GM08714 (cell line): ENCODE data around the gene PLPP4.

Experiments used
- H3K4me3 ChIP-seq: fragments of 200-500 bp; sonication (Bioruptor generic); 2 replicates; pipeline ENCODE4 v1.5.1; 2014; ENCODE audit warnings: mild to moderate bottlenecking, low read length, inconsistent platforms
- ZNF274 ChIP-seq: IDR thresholded peaks from 2 replicates; pipeline ENCODE4 v1.6.1; 2012; ENCODE audit warnings: mild to moderate bottlenecking, low read depth, low read length

The PLPP4 gene

DNA sequence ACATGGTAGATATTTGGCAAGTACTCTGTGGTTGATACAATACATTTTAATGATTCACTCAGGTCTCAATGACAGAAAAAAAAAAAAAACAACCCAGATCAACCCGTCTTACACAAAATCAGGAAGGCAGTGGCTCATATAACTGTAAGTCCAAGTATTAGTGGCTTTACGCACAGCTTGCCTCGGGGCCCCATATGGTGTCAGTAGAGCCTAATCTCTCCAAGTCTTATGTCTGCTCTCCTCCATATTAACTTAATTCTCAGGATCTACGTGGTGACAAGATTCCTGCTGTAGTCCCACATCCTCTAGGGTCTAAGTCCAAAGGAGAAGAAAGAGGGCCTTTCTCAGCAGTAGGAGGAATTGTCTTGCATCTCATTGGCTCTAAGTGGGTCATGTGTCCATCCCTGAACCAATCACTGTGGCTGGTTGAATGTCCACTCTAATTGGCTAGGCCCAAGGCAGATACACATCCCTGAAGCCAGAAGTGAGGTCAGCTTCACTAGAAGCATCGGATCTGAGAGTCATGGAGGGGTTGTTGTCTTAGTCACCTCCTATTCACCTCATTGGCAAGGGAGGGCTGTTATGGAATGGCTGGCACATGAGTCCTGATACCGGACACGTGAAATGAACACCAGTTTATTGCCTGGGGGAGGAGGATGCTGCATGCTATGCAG, 20.5 kb upstream of the PLPP4 start:
- no peak for TF ChIP-seq ZNF274
- no peak overlapping the region for H3K4me3 ChIP-seq

DNA sequence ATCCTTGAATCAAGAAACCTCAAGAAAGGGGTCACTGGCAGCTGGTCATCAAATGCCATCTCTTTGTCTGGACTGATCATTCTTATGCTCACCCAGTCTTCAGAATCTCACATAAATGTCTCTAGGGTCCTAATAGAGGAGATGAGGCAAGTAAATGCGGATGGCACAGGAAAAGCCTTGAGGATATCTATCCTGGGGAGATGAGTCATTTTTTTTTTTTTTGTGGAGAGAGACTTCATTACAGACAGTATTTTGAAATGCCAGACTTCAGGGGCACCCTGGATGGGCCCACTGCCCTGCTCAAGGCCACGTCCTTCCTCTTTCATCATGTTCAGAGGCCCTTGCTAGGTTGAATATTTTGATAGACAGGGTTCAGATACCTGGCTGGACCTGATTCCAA, 19.5 kb upstream of the PLPP4 start:
- no peak overlapping the region for H3K4me3 ChIP-seq
- TF ChIP-seq ZNF274, result no peak

DNA sequence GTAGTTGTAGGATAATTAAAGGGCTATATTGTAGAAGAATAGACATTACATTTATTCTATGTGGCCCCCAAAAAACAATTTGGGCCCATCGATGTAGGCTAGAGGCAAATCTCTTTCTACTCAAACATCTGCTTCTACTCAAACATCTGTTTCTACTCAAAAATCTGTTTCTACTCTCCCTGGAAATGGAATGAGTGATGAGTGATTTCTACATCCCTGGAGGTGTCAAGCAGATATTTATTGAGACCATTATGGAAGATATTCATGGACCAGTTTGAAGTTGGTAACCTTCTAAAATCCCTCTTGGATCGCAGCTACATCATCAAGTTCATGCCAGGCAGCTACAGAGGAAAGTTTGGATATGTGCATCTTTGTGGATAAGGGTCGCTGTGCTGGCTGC, 5.1 kb upstream of the PLPP4 start:
- no peak for TF ChIP-seq ZNF274
- no peak overlapping the region for H3K4me3 ChIP-seq

DNA sequence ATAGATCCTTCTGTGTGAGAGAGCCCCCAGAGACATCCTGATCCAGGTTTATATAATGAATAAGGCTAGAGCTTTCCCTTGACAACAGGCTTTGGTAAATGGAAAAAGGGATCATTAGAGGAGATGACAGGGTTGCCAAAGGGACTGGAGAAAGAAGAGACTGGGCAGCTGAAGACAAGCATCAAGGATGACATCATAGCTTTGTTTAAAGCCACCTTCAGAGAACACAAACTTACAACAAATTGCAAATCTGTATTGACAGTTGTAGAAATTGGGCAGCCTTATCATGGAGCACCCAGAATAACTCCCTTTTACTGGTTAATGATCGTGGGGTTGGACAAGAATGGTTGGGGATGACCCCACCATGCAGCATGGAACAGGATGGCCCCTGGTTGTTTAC, 3.7 kb upstream of the PLPP4 start:
- no peak for TF ChIP-seq ZNF274
- no peak overlapping the region for H3K4me3 ChIP-seq

DNA sequence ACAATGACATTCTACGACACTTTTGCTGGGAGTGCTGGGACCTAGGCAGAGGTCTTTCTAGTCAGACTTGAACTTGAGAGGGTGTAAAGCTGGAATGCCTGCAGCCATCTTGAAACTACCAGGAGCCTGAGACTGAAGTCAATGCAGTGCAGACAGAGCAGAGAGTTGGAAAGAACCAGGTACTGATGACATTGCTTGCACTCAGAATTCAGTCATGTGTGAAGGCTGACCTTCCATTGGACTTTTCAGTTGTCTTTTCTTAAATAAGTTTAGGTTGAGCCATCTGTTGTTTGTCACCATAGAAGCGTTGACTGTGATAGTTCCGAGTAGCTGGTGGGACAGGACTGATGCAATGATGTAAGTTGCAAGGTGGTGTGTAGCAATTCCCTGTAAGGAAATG, 3.1 kb upstream of the PLPP4 start:
- TF ChIP-seq ZNF274, result no peak
- H3K4me3 ChIP-seq, result no peak overlapping the region

DNA sequence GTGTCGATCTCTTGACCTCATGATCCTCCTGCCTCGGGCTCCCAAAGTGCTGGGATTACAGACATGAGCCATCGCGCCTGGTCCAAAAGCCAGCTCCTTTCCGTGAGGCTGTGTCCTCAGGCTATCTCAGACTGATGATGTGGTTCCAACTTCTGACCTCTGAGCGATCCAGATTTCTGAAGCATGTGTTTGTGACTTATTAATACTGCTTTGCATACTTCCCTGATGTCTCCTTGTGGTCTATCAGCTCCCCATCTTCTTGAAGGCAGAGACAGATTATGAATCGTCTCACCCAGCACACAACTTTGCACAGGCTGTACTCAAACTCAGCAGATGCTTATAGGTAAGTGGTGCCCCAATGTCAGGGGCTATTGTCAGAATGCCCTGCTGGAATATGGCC, 2.0 kb upstream of the PLPP4 start:
- H3K4me3 ChIP-seq, result no peak overlapping the region
- no peak for TF ChIP-seq ZNF274

DNA sequence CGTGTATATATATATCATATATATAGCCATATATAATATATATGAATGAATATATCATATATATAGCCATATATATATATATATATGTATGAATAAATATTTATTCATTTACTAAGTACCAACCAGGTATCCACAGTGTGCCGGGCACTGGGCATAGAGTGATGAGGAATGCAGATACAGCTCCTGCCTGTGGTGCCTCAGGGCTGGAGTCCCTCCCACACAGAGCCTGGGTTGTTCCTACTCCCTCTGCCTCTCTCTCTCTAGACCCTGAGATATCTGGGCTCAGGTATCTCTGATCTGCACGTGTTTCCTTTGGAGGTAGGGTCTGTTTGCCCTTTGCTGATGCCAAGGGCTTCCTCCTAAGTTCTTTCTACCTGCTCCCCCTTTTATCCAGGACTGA, 1.4 kb upstream of the PLPP4 start:
- no peak overlapping the region for H3K4me3 ChIP-seq
- no peak for TF ChIP-seq ZNF274

DNA sequence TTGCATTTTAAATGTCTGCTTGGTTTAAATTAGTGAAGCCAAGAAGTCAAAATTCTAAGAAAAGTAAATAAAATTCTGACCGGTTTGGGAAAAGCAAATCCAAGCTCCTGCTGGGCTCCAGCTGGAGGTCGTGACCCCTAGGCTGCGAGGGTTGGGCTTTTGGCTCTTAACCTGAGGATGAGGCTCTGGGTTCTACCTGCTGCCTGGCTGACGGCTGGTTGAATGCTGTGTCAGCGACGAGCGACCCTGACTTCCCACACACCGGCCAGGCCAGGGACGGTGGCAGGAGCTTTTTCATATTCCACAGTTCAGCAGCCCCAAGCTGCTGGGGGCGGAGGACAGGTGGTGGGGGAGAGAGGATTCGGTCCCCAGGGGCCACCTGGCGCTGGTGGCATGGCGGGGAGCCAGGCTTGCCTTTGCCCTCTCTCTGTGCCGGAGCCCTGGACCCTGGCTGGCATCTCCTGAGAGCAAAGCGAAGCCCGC, 843 bp upstream of the PLPP4 start:
- TF ChIP-seq ZNF274, result no peak

DNA sequence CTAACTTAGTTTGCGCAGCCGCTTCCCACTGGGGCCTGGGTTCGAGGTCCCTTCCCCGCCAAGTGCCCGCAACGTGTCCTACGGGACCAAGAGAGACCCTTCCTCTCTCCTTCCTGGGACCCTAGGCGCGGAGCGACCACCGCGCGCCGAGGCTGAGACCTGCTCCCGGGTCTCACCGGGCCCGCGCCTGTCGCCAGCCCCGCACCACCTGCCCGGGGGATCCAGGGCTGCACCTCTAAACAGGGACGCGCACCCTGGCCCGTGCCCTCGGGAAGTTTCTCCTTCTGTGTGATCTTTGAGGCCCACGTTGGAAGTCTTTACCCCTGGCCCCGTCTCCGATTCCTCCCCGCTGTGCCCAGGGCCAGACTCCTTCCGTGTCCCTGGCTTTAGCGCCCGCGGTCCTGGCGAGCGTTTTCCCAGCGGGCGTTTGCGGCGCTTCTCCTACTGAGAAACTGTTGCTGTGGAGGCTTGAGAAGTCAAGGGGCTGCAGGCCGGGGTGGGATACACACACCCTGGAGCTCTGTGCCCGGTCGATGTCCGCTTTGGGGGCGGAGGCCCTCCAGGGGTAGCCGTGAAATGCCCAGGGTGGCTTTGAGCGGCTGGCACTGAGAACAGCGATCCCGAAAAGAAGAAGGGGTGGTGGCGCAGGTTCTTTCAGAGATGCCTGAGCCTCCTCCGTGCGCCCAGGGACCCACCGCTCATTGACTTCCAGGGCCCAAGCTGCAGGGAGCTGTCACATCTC, 575 bp downstream of the PLPP4 start:
- TF ChIP-seq ZNF274, result no peak
- H3K4me3 ChIP-seq, result no peak overlapping the region

More for the DNA sequence above, 843 bp upstream of the PLPP4 start:
- H3K4me3 ChIP-seq, result peak overlapping the region; percentile 13; the same call in 1 of the 2 replicates

DNA sequence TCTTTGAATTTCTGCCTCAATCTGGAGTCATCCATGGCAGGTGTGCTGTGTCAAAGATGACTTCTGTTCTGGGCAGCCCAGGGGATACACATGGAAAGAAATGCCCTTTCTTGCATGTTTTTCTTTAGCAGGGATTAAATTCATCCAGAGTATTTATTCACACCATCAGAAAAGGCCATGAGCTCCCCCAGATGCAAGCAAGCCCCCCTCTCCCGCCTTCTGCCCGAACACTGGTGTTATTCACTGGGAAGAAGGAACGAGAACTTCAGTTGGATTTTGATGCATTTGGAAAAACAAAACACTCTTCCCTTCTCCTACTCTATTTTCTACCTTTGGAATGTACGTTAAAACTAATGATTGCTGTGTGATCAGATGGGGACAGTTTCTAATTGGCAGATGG, 1.4 kb downstream of the PLPP4 start:
- no peak for TF ChIP-seq ZNF274
- no peak overlapping the region for H3K4me3 ChIP-seq

DNA sequence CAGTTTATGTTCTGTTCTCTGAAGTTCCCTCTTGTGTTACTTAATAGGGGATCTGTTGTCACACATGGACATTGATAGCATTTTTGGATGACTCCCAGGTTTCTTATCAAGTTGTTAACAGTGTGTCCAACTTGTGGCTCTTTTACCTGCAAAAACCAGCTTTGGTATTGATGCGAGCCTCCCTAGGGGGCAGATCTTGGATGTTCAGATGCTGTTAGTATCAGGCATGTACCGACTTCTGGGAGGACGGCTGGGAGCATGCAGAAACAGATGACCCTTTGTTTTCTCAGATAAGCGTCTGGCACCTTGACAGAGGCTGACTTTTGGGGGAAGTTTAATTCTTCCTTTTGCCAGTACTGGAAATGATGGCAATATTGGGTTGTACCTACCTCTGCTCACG, 2.2 kb downstream of the PLPP4 start:
- no peak overlapping the region for H3K4me3 ChIP-seq
- no peak for TF ChIP-seq ZNF274

DNA sequence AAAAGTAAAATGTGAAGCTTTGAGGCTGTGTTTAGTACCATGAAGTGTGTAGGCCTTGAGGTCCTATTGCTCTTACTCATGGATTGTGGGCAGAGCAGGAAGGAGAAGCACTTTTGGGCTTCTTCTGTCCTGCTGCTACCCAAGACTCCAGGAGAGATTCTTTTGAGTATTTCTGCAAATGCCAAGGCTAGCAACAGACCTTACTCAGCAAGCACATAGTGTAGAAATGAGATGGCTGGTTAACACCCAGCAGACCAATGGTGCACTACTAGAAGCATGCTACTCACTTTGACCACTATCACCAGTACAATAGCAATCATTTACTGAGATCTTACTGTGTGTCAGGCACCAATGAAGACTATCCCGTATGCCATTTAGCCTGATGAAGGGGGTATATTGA, 3.2 kb downstream of the PLPP4 start:
- no peak overlapping the region for H3K4me3 ChIP-seq
- TF ChIP-seq ZNF274, result no peak

DNA sequence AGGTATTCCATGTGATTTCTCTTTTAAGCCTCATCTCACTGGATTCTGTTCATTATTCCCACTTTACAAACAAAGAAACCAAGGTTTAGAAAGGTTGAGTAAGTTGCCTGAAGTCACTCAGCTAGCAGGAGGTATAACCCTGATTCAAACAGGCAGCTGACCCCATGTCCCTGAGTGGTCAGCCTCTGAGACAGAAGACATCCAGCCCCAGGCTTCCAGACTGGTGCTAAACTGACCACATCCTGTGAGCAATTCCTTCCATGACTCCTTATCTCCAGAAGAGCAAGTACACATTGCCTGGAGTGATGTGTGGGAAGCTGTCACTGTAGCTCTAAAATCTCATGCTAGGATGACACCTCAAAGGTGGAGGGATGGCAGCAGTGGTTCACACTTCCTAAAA, 3.7 kb downstream of the PLPP4 start:
- no peak for TF ChIP-seq ZNF274

DNA sequence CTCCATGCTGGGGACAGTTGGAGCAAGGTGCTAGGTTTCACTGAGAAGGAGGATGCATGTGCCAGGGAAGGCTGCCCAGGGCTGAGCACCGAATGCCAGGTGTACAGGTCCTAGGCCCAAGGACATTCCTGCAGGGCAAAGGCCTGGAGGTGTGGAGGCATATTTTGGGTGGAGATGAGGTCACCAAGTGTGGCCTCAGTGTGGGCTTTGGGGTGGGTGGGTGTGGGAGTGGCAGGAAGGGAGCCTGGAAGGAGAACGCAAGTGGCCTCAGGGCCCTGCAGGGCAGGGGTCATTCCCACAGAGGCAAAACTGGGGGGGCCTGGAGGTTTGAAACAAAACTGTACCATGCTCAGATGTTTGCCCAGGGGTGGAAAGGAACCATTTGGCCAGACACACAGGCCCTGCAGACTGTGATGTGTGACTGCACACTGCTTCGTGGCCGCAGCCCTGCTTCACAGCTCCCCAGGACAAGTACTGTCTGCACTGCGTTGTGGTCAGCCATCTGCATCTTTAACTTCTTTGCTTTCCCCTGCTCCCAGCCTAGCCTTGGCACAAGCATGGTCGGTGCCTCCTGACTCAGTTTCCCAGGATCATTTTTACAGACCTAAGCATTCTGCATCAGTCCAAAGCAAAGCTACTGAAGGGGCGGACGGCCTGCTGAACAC, 5.1 kb downstream of the PLPP4 start:
- TF ChIP-seq ZNF274, result no peak

More for the DNA sequence above, 3.7 kb downstream of the PLPP4 start:
- no peak overlapping the region for H3K4me3 ChIP-seq

DNA sequence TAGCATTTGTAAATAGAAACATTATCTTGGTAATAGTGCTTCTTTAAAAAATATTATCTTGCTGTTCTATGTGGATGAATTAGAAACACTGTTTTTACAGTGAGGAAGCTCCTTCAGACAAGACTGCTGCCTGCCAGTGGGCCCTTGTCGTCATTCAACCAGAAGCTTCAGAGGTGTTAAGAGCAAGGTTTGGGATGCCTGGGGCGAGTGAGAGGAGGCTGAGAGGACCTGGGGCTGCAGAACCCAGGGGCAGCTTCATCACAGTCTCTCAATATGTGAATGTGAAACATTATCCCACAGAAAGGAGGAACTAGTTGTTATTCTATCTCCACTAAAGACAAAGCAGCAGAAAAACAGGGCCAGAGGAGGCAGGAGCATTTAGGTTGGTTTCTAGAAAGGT, 8.1 kb downstream of the PLPP4 start:
- no peak for TF ChIP-seq ZNF274
- H3K4me3 ChIP-seq, result no peak overlapping the region

More for the DNA sequence above, 5.1 kb downstream of the PLPP4 start:
- no peak overlapping the region for H3K4me3 ChIP-seq
